Activated CD4-positive, alpha-beta T cell treated with anti-CD3 and anti-CD28 coated beads, Interleukin-2, amount 50 U/mL, for 4 hours (primary cell): ENCODE data around the gene YPEL5.

ENCODE experiments used
- DNase-seq, 2 experiments: peaks; one replicate each; pipeline ENCODE4 v3.0.0-alpha.2; 2020

The YPEL5 gene

DNA sequence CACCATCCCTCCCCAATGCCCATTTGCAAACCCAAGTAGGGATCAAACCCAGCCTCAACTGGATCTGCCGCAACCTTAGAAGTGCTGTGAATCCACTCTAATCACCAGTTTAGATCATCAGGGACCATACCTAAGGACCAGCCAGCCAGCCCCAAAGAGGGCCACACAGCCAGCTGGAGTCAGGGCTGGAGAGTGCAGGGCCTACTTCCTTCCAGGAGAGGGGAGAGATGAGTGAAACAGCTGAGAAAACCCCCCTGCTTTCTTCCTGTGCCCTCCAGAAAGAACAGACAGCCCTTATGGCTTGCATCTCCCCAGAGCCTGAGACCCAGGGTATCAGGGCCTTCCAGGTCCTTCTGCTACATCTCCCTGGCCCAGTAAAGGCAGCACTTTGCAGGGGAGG lies 25.8 kb downstream of the YPEL5 start:
- DNase-seq: no peak

DNA sequence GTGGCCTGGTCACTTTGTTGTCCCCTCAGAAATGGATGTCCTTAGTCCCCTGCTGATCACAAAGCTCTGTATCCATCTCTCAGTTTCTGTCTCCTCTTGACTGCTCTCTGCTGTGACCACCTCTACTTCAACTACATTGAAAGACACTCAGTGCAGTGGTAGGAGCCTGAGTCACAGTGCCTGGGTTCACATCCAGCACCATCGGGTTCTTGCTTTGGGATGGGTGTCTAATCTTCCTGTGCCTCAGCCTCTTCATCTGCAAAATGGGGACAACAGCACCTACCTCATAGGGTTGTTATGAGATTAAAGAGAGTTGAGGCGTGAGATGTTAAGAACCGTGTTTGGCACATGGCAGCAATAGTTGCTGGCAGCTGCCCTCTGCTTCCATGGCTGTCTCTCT lies 30.6 kb downstream of the YPEL5 start:
- DNase-seq: no peak

DNA sequence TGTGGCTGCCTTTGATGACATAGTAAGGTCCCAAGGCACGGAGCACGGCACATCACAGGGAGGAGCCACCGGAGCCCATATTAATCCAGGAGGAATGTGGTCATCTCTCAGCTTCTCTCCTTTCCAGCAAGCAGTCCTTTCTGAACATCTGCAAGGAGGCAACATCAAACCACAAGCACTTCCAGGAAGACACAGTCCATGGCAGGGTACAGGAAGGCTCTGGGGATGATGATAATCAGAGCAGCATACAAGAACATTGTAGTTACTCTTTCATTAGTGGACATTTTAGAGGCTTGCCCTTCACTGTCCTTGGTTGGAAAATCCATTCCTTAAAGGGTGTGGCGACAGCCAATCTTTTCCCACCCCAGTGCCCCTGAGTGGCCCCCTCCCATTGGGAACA lies 31.1 kb downstream of the YPEL5 start:
- no peak for DNase-seq

DNA sequence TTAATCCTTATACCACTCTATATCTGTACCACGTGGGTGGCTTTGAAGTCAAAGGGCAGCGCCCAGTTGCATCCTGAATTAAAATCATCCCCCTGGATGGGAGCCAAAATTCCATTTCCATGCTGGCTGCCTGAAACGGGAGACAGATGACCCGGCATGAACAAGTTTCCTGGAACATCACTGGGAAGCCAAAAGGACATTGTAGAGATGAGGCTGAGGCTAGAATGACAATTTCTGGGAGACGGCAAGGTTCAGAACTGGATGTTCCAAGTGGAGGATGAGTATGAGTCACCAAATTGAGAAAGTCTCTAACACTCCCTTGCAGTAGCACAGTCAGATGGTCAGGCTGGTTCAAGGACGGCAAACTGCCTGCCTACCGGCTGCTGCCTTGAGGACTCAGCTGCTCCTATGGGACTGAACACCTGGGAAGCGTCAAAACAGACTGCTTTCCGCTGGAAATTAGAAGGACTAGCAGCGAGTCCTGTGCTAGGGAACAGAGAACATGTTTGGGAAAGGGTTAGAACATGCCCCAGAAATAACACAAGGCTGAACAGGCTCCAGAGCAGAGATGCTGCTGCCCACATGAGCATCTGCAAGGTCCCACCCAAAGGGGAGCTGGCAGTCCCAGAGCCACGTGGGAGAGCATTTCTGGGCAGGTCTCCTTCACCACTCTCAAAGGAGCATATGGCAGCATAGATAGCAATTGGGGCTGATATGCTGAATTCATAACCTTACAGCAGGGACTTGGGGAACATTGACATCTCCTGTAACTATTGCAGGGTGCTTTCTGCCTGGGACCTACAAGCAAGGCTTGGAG lies 32.0 kb downstream of the YPEL5 start:
- no peak for DNase-seq

DNA sequence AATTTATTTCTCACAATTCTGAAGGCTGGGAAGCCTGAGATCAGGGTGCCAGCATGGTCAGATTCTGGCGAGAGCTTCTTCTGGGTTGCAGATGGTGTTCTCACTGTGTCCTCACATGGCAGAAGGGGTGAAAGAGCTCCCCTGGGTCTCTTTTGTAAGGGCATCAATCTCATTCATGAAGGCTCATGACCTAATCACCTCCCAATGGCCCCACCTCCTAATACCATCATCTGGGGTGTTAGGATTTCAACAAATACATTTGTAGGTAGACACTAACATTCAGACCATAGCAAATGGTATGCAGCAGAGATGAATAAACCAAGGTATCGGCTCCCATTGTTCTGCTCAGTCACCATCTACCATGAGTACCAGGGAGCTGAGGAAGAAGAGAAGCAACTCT lies 32.7 kb downstream of the YPEL5 start:
- no peak for DNase-seq

DNA sequence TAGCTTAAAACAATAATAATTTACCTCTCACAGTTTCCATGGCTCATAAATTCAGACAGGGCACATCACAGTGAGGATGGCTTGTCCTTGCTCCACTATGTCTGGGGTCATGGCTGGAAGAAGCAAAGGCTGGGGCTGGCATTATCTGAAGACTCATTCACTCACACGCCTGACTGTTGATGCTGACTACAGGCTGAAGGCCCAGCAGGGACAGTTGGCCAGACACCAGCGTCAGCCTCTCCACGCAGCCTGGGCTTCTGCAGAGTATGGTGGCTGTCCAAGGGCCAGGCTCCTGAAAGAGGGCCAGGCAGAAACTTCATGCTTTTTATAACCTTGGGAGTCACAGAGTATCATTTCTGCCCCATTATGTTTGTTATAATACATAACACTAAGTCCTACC lies 33.4 kb downstream of the YPEL5 start:
- DNase-seq: no peak

DNA sequence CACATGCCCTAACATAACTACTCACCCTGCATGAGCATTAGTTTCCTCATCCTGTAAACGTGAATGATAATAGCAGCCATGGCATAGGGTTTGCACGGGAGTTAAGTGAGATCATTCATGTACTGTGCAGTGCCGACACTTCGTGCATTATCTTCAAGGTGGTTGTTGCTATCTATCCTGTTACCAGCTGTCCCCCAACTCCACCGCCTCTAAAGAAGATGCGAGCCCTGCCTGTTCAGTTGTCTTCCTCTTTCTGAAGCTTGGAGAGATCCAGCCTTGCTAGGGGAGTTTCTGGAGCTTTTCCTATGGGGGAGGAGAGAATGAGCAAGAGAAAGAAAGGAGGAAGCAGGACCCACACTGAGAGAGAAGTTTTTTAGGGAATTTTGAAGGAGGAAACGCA lies 34.4 kb downstream of the YPEL5 start:
- DNase-seq: no peak

DNA sequence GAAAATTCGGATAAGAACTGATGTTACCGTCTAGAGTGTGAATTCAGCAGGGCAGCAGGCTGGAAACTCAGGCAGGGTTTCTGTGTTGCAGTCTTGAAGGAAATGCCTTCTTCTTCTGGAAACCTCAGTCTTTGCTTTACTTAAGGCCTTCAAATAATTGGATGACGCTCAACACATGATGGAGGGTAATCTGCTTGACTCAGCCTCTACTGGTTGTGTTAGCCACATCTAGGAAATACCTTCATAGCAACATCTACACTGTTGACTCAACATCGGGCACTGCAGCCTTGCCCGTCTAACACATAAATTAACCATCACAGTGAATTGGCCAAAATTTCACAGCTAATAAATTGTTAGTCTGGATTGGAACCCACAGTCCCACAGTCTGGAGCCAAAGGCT lies 37.2 kb downstream of the YPEL5 start:
- no peak for DNase-seq

DNA sequence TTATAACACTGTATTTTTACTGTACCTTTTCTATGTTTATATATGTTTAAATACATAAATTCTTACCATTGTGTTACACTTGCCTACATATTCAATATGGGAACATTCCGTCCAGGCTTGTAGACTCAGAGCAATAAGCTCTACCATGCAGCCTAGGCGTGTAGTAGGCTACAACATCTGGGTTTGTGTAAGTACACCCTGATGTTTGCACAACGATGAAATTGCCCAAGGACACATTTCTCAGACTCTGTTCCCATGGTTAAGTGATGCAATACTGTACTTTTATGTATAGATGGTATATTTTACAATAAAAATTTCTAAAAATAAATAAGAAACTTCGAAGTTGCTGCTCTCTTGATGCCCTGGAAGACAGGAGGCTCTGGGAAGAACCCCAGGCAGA lies 38.4 kb downstream of the YPEL5 start:
- DNase-seq: no peak

DNA sequence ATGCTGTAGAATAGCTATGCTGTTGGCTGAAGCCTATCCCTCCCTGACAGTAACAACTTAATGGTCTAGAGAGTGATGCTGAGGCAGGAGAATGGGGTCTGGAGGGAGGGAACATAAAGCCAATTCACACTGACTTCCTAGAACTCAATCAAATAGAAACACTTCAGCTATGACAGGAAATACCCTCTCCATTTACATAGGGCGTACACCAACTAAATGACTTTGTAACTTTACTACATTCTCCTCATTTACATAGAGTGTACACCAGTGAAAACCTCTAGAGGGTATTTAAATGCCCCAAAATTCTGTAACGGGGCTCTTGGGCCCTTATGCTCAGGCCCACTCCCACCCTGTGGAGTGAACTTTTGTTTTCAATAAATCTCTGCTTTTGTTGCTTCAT lies 41.5 kb downstream of the YPEL5 start:
- DNase-seq: no peak

DNA sequence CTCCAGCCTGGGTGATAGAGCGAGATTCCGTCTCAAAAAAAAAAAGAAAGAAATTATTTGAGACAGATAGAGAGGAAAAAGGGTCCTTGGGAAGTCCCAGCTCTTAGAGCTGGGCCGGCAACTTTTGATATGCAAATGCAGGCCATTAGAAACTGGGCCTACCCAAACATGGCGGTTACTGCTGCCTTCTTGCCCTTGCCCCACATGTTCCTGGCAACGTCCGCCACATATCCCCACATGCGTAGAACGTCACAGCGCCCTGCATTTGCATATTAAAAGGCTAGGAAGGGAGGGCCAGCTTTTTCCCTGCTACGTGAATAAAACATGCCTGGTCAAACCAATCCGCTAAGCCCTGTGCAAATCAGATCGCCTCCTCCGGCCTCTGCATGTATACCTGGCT lies 43.8 kb downstream of the YPEL5 start:
- no peak for DNase-seq

DNA sequence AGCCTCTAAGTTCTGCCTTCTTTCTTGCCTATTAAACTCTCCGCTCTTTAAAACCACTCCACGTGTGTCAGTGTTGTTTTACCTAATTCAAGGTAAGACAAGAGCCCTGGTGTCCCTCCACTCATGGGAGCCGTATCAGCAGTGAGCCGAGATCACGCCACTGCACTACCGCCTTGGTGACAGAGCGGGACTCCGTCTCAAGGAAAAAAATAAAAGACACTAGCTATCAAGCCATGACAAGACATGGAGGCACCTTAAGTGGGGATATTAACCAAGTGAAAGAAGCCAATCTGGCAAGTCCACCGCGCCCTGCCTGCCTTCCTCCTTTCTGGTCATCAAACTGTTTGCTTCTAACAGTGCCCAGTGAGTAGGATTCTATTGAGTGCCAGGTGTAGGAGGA lies 44.3 kb downstream of the YPEL5 start:
- DNase-seq: no peak

DNA sequence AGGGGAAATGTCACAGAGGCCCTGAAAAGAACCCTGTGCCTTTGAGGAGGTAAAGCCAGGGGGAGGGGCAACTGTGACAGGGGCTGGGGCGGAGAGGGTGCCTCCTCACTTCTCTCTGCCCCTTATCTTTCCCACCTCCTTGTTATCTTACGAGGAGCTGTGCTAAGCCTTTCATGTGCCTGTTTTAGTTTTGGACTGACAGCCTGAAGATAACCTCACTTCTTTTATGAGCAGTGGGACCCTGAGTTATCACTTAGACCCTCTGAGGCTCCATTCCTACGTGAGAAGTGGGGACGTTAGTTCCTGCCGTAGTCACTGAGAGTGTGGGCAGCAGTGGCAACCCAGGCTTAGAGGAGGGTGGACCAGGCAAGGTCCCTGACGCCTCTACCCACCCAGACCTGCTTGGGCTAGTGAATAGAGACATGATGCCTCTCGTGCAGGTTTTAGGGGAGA lies 45.0 kb downstream of the YPEL5 start:
- DNase-seq: no peak

DNA sequence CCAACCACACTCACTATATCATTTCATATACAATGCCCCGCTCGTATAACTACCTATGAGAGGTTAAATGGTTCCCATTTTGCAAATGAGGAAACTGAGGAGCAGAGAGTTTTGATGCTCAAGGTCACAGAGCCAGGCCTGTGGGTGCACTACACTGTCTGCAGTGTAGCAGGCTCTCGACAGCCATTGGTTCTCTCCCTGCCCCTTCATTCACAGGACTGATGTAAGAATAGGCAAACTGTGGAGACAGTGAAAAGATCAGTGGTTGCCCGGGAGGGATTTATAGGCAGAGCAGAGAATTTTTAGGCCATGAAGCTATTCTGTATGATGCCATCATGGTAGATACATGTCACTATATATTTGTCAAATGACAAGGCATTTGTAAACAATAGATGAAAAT lies 45.5 kb downstream of the YPEL5 start:
- DNase-seq: no peak

DNA sequence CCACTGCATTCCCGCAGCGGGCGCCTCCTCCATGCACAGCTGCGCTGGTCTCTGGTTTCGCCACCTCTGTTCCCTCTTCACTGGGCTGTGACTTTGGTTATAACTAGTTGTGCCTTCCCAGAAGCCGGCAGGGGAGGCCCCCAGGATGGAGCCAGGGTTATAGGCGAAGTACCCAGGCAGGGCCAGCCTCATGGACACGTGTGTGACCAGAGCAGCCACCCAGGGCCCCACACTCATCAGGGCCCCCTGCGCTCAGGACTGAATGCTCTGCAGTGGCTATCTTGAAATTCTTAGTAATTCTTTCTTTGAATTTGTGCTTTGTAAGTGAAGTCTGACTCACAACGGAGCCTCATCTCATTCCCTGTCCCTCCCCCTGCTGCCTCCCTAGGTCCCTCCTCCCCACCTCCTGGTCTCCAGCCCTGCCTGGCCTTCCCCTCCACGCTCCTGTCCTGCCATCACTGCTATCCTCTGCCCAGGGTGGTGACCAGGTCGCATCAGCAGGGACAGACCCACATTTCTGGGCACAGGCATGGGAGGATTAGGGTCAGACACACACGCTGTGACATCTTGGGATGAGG lies 46.4 kb downstream of the YPEL5 start:
- DNase-seq: no peak

DNA sequence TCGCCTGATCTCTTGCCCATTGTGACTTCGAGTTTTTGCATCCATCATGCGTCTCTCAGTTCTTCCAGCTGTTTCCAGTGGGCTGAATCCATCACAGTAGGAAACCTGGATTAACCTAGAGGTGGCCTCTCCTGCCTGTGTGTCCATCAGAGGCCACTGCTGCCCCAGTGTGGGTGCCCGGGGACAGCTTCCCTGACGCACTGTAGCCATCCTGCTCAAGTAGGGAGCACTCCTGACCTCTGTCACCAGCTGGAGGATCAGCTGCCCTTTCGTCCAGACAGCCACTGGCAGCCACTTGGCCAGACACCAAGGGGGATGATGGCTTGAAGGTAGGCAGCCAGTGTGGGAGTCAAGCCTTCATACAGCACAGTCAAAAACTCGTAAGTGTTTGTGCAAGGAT lies 47.6 kb downstream of the YPEL5 start:
- no peak for DNase-seq

DNA sequence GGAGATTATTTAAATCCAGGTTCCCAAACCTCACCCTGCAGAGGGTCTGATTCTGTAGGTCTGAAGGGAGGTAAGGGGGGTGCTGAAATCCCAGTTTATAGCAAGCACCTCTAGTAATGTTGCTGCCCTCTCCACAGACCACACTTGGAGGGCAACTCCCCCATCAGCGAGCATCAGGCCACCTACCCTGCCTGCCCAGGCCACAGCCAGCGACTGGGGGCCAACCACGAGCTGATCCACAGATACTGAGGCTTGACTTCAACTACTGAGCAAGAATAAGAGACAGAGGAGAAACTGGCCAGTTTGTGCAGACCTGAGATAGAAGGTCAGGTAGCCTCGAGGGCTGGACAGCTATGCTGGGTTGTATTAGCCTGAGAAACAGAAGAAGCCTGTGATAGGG lies 48.2 kb downstream of the YPEL5 start:
- DNase-seq: no peak

DNA sequence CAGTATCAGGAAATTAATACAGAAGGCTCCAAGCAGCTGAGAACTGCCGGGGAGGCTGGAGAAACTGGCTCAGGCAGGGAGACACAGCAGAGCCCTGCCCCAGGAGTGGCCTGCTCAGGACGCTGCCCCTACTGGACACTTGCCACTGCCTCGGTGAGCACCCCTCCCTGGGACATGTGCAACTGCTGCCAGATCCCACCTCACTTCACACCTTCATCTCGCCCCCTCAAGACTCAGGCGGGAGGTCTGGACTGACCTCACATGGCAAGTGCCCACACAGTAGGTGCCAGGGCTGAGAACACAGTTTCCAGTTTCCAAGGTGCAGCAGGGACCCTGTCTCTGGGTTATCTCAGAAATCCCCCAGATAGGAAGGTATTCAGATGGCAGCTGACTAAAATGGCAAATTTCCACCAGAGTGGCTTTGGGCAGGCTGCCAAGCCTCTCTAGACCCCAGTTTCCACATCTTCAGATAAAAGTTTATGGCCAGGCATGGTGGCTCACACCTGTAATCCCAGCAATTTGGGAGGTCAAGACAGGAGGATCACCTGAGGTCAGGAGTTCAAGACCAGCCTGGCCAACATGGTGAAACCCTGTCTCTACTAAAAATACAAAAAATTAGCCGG lies 50.9 kb downstream of the YPEL5 start:
- DNase-seq: no peak

DNA sequence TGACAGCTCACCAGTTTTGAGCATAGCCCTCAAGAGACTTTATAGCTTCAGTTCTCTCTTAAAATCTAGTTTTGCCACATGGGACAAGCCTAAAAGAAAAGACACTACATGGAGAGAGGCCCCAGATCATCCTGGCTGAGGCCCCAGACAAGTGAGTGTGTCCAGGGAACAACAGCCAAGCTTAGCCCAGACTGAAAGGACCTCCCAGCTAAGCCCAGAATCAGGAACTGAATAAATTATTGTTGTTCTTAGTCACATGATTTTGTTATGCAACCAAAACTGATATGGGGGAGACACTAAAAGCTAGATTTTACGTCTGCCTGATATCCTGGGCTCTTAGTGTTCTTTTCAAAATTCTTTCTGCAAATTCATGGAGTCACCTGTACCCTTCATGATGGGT lies 55.2 kb downstream of the YPEL5 start:
- DNase-seq: no peak

DNA sequence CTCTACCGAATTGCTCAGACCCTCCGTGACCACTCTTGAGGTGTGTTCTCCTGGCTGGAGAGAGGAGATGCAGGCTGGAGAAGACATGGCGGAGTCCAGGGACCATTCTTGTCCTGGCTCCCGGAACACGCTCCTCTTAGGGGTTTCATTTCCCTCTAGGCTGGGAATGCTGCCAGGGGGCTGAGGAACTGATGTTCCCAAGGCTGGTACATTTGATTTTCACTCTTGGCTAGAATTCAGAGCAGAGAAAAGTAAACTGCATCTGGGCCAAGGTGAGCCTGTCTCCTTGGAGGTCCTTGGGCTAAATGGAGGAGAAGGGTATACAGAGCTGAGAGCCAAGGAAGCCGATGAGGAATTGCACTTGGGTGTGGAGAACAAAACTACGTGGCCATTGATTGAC lies 56.3 kb downstream of the YPEL5 start:
- no peak for DNase-seq

DNA sequence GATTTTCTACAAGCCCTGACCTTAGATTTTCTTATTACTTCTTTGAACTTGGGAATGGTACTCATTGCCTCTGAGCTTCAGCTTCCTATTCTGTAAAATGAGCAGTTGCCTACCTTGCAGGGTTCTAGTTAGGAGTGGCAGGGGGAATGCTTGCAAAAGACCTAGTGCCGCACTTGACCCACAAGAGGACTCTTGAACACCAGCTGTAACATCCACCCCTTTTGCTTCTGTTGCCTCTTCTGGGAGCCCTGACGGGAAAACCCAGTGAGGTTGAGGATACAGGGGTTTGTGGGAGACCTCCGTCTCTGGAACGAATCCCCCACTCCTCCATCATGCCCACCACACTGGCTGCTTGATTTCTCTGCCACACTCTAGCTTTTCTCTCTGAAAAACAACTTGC lies 57.5 kb downstream of the YPEL5 start:
- no peak for DNase-seq

DNA sequence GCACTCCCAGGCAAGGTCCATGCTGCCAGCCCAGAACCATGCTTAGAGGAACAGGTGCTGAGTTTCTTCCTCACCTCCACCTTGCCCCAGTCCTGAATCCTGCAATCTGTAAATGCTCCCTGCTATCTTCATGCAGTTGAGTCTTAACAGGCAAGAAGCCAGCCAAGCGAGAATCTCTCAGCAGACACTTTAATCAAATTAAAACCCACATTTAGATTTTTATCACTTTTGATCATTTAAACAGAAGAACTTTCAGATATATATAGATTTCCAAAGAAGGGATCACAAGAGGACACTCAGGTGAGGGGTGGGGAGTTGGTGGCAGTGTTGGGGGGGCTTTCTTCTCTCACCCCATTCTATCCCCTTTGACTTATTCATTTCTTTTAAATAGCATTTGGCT lies 58.6 kb downstream of the YPEL5 start:
- no peak for DNase-seq

DNA sequence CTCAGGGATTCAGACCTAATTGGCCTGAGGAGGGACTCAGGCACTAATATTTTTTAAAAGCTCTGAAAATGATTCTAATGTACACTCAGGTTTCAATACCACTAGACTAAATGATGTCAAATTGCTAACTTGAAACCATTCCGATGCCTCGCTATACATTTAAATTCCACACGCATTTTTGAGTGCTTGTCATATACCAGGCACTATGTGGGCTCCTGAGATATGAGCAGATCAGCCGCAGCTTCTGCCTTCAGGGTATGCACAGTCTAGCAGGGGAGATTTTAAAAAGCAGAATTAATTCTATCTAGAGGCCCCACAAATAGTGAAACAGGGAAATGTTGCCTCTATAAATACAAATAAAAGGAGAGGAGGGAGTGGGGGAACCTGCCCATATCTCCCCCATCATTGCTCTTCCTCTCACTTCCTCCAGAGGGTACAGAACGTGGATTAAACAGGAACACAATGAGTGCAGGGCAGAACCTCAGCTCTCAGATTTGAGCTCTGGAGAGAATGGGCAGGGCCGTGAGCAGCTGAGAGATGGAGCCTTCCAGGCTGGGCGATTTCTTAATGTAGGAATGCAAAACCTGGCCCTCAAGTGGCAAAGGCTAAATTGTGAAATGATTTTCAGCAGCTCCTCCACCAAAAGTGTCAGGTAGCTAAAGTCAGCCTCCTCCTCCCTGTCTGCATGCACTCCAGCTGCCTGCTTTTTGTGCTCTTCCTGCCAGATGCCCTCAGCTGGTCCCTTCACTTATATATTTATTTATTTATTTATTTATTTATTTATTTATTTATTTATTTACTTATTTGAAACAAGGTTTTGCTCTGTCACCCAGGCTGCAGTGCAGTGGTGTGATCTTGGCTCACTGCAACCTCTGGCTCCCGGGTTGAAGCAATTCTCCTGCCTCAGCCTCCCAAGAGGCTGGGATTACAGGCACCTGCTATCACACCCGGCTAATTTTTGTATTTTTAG lies 59.9 kb downstream of the YPEL5 start:
- no peak for DNase-seq
